D721Med (cell line): ENCODE results near the gene FGGY.

Source experiments
- DNase-seq: peaks from one replicate; pipeline ENCODE4 v3.0.0; 2011; ENCODE audit warnings: low spot score; ENCODE audit not compliant: insufficient read length
- FAIRE-seq: peaks from 2 replicates; lab custom pipeline; 2011; peaks lifted over from hg19 to GRCh38; lab: Jason Lieb, UNC
- TF ChIP-seq, protein P1 (sequence below): IDR thresholded peaks from 2 replicates; pipeline ENCODE4 v1.5.1; 2012; ENCODE audit warnings: mild to moderate bottlenecking, control low read depth; ENCODE audit not compliant: insufficient read depth; ENCODE audit errors: missing control alignments

The FGGY gene

DNA sequence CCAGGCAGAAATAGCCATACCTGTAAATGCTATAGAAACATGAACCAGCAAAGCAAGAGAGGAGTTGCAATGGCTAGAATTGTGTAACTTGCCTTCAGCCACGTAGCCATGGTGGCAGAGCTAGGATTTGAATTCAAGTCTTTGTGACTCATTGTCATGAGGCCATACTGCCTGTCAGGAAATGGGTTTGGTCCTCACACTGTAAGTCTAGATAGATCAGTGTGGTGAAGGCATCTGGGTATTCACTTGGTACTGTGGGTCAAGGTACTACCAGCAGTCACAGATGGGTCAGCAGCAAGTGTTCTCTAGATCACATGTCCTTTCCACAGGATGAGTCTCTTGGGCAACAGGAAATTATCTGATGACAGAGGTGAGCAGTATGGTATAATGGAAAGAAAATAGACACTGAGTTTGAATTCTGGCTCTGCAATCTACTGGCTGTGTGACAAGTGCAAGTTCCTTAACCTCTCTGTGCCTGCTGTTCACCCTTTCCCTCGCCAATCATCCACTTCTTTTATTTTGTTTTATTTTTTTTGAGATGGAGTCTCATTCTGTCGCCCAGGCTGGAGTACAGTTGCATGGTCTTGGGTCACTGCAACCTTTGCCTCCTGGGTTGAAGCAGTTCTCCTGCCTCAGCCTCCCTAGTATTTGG, 36.9 kb downstream of the FGGY start:
- DNase-seq (no peak), FAIRE-seq (no peak)
- TF ChIP-seq, protein P1, sequence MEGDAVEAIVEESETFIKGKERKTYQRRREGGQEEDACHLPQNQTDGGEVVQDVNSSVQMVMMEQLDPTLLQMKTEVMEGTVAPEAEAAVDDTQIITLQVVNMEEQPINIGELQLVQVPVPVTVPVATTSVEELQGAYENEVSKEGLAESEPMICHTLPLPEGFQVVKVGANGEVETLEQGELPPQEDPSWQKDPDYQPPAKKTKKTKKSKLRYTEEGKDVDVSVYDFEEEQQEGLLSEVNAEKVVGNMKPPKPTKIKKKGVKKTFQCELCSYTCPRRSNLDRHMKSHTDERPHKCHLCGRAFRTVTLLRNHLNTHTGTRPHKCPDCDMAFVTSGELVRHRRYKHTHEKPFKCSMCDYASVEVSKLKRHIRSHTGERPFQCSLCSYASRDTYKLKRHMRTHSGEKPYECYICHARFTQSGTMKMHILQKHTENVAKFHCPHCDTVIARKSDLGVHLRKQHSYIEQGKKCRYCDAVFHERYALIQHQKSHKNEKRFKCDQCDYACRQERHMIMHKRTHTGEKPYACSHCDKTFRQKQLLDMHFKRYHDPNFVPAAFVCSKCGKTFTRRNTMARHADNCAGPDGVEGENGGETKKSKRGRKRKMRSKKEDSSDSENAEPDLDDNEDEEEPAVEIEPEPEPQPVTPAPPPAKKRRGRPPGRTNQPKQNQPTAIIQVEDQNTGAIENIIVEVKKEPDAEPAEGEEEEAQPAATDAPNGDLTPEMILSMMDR: no peak

DNA sequence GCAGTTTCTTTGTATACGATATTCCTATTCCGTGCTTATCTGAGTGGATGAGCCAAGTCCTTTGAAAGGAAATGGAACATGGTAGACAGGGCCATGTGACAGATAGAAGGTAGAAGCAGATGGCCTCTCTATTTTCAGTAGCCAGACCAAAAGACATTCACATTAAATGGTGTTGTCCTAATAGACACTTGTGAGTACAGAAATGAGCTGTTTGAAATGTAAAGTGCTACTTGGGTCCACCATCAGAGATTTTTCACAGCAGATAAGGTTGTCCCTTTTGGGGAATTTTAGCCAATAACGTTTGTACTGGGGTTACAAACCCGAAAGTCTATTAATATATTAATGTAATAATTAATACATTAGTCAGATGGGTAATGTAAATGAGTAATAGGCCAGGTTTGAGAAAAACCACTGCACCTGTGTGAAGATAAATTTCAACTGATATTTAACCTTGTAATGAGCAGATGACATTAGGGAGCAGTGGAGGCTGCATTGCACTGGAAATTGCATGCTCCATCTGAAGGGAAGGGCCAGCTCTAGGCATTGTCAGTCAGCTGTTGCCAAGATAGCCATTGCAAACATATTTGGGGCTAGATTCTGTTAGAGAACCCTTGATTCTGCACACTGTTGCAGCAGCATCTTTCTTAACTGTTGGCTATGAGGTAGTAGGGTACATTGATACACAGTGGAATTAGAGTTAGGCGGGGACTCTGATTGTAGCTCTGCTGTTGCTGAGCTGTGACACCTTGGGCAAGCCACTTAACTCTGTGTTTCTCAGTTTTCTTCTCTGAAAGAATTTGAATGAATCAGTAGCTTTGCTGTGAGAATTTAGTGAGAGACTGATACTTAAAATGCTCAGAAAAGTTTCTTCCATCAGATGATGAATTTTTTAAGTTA, 43.8 kb downstream of the FGGY start:
- FAIRE-seq: no peak
- no peak for DNase-seq

DNA sequence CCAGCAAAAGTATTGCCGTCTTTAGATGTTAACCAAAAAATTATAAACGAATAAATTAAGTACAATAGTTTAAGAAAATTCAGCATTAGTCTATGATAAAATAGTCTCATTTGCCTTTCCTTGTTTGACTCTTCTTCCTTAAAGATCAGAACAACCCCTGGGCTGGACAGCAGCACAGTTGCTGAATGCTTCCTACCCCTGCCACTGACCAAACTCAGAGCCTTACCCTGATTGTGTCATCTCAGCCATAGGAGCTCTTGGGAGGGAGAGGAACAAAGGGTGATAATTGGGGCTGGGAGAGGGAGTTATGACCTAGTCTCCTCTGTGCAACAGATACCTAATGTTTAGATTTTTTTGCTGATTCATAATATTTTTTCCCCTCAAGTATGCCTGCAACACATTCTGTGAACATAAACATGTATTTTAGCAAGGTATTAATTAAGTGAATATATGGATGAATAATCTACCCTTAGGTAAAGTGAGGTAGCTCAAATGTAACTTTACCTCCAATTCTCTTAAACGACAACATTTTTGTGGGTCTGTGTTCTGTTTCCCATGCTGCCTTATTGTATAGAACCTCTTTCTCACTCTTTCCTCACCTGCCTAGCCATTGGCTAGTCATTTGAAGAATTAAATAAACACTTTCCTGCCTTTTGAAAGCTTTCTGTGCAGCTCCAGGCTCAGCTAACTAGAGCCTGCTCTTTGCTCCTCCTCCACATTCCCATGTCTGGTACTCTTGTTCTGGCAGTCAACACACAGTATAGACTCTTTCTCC, 46.1 kb downstream of the FGGY start:
- FAIRE-seq: no peak
- TF ChIP-seq, protein P1: no peak

More for the DNA sequence above, 43.8 kb downstream of the FGGY start:
- TF ChIP-seq, protein P1: no peak

DNA sequence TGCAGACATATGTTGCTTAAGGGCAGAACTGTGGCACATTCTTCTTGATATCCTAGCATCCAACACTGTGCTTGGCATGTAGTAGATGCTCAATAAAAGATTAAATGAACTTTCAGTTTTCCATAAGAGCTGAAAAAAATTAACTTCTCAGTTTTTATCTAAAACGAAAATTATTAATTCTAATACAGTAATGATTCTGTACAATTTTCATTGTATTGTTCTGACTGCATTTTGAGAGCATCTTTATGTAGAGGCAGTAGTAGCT, 46.6 kb downstream of the FGGY start:
- DNase-seq (no peak), FAIRE-seq (no peak)
- TF ChIP-seq, protein P1: no peak

More for the DNA sequence above, 46.1 kb downstream of the FGGY start:
- no peak for DNase-seq

DNA sequence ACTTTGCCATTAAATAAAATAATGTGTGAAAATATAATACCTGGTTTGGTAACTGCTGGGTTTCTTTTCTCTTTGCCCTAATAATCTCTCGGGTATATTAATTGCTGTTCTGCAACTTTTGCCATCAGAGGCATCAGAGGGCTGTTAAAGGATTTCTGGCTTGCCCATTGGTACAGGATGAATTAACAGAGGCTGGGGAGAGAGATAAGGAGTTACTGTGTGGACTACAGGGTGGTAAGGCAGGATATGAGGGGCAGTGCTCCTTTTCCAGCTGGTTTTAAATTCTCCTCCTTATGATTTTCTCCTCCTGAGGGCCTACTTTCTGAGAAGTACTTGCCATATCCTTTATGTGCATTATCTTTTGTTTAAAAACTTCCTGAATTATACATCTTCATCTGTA, 48.3 kb downstream of the FGGY start:
- FAIRE-seq: no peak
- no peak for DNase-seq
- TF ChIP-seq, protein P1: no peak

DNA sequence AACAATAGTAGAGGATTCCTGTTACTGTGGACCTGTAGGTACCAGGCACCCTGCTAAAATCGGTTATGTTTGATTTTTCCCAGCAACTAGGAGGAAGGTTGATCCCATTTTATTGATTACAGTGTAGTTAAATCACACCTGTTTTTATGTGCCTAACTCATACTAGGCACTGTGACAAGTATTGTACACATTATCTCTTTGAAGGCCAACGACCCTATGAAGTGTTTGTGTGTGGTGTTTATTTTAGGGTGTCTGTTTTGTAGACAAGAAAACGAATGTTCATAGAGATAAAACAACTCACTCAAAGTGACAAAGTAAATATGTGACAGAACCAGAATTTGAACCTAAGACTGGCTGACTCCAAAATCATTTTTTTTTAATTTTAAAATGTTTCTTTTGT, 49.5 kb downstream of the FGGY start:
- DNase-seq: no peak
- TF ChIP-seq, protein P1: no peak
- no peak for FAIRE-seq
